Ascending aorta (tissue), 2 donors: ENCODE measurements around the gene ZNF587. TPM values are rescaled to one million over a fixed set of nuclear protein-coding genes. Genes with fewer than 3 reads are reported as not detected.
"Not testable (repeated sequence)": the region's sequence is repeated elsewhere in the genome, so short reads cannot be mapped to it uniquely, and the experiment has no call there.

ENCODE experiments used
- DNase-seq, 2 donors: peaks; one replicate each; pipeline ENCODE4 v3.0.0-alpha.2; 2019; ENCODE audit warnings: low spot score in 2 of 2
- H3K27ac ChIP-seq, 2 donors: fragments of 200-600 bp; sonication (generic); one replicate each; pipeline ENCODE4 v1.5.1; 2016 to 2017; ENCODE audit warnings: mild to moderate bottlenecking in 1 of 2
- H3K27me3 ChIP-seq: fragments of 200-600 bp; sonication (generic); one replicate; pipeline ENCODE4 v1.5.1; 2017
- H3K36me3 ChIP-seq, 2 donors: fragments of 200-600 bp; sonication (generic); one replicate each; pipeline ENCODE4 v1.5.1; 2016
- H3K4me1 ChIP-seq, 2 donors: fragments of 200-600 bp; sonication (generic); one replicate each; pipeline ENCODE4 v1.5.1; 2016 to 2017; ENCODE audit warnings: mild to moderate bottlenecking in 1 of 2
- H3K4me3 ChIP-seq, 2 donors: fragments of 200-600 bp; sonication (generic); one replicate each; pipeline ENCODE4 v1.5.1; 2016 to 2017; ENCODE audit warnings: mild to moderate bottlenecking in 1 of 2
- H3K9me3 ChIP-seq, 2 donors: fragments of 200-600 bp; sonication (generic); one replicate each; pipeline ENCODE4 v1.5.1; 2016
- intact Hi-C: fragments of 100-400 bp; cut with DNase I; formaldehyde crosslinking; loops from one replicate; pipeline ENCODE4 v1.15.1; 2023
- total RNA-seq: library from RNA; depleted of rRNA; stranded (reverse); fragments of >200 nt; gene quantifications from one replicate; pipeline ENCODE4 v1.1.0, GENCODE V29; 2016
- TF ChIP-seq, protein P1 (sequence below), 3 experiments: fragments of 200-600 bp in 2 of 3; fragments of 450-650 bp in 1 of 3; sonication (generic) in 2 of 3; IDR thresholded peaks; one replicate each; pipeline ENCODE4 v1.5.1; 2016 to 2019; ENCODE audit warnings: antibody characterized with exemption in 3 of 3, mild to moderate bottlenecking in 1 of 3, moderate library complexity in 1 of 3

Gene ZNF587
- total RNA-seq, 1 donor from 2014 or later: 12.9 TPM

DNA sequence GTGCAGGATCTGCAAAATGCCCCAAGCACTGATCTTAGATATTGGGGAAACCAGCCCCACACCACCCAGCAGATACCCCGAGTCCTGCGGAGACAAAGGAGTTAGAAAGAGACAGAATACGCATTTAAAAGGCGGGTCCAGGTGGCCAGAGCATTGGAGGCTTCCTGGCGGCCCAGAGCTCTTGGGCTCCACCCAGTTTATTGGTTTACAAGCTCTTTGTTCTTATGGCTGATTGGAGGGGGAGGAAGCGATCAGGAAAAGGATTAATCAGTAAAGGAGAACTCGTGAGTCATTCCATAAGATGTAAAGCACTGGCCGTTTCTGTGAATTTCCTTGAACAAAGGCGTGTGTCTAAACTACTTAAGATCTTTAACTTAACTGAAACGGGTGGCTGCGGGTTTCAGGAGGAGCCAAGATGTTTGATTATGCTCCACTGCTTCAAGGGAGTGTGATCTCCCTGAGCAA lies 926 bp downstream of the ZNF587 start:
- DNase-seq: no peak
- intact Hi-C loops: no loop called here
- Histone ChIP-seq H3K27me3 (no peaks in the 10 kb centered on the region), H3K4me1 (no peaks in the 10 kb centered on the region), H3K4me3 (peak overlapping the region; percentile 63 to 79), H3K27ac (no peak overlapping the region), H3K36me3 (peaks cover 19 to 40% of the 10 kb centered on the region in 2 donors), H3K9me3 (peaks cover 0 to 68% of the 10 kb centered on the region in 2 donors)
- TF ChIP-seq, protein P1, sequence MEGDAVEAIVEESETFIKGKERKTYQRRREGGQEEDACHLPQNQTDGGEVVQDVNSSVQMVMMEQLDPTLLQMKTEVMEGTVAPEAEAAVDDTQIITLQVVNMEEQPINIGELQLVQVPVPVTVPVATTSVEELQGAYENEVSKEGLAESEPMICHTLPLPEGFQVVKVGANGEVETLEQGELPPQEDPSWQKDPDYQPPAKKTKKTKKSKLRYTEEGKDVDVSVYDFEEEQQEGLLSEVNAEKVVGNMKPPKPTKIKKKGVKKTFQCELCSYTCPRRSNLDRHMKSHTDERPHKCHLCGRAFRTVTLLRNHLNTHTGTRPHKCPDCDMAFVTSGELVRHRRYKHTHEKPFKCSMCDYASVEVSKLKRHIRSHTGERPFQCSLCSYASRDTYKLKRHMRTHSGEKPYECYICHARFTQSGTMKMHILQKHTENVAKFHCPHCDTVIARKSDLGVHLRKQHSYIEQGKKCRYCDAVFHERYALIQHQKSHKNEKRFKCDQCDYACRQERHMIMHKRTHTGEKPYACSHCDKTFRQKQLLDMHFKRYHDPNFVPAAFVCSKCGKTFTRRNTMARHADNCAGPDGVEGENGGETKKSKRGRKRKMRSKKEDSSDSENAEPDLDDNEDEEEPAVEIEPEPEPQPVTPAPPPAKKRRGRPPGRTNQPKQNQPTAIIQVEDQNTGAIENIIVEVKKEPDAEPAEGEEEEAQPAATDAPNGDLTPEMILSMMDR (IDR thresholded peaks at IDR 0.05): no peak

DNA sequence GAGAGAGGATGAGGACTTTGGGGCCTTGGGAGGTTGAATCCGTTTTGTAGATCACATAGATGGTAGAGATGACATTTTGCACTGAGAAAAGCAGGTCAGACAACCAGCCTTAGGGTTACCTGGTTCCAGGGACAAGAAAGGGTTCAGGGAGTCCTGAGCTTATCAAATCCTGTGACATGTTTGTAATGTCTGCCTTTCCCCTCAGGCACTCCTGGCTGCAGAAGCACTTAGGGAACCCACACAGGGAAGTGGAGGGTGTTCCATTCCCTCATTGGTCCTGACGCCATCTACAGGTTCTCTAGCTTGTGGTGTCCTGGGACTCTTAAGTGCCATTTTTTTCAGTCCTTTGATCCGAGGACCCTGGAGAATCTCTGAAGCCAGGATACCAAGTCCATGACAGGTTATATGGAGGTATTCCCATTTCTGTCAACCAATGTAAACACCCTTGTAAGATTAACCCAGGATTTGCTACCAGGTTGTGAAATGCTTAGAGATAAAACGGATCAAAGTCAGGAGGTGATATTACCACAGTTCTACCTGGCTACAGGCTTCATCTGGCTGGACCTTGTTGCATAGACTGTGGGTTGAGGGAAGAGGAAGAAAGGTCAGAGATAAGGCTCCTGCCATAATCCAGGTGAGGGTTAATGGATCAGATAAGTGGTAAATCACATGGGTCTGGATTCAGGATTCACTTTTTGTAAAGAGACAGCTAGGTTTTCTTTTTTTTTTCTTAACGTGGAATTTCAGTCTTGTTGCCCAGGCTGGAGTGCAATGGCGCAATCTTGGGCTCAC lies 2.3 kb downstream of the ZNF587 start:
- DNase-seq, H3K4me1 ChIP-seq, H3K27ac ChIP-seq, H3K27me3 ChIP-seq, H3K4me3 ChIP-seq, intact Hi-C loops: not testable (repeated sequence)
- Histone ChIP-seq H3K9me3 (peaks cover 0 to 73% of the 10 kb centered on the region in 2 donors), H3K36me3 (peaks cover 33 to 53% of the 10 kb centered on the region in 2 donors)

DNA sequence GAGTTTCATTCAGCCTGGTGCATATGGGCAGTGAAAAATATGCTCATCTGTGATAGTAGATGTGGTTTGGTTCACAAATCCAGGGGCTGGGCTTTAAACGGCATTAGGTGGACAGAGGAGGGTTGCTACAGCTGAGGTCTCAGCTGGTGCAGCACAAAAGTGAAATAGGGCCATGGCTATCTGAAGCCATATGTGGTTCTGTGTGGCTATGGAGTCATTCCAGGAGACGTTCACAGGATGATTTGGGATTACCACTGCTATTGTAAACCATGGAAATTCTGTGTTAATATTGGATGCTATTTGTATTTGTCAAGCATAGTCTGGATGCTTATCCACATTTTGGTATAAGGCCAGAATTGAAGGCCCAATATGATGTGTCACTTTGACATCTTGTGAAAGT lies 4.5 kb downstream of the ZNF587 start:
- Histone ChIP-seq H3K36me3 (peaks cover 47 to 73% of the 10 kb centered on the region in 2 donors), H3K9me3 (peaks cover 12 to 74% of the 10 kb centered on the region in 2 donors)
- intact Hi-C loops, H3K4me3 ChIP-seq, DNase-seq, H3K27ac ChIP-seq, H3K27me3 ChIP-seq, H3K4me1 ChIP-seq: not testable (repeated sequence)

DNA sequence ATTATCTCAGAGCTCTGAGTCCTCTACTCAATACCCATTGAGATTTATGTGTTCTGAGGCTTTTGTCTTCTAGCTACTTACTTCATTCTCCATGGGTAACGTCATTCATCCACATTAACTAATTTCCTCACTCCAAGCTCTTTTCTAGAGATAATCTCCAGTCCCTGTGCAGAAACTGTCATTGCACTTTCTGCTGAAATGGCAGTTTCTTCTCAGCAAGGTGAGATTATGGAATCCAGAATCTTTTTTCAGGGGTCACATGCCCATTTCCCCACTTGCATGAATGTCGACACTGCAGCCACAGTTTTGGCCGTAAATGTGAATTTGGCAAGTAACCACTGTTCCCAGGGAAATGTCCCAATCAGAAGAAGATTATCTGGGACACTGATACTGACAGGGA lies 12.7 kb downstream of the ZNF587 start:
- H3K9me3 ChIP-seq: peaks cover 79 to 92% of the 10 kb centered on the region in 2 donors
- DNase-seq, intact Hi-C loops, H3K27me3 ChIP-seq, H3K4me1 ChIP-seq, H3K4me3 ChIP-seq, H3K27ac ChIP-seq: not testable (repeated sequence)
- peaks cover 91 to 98% of the 10 kb centered on the region in 2 donors for H3K36me3 ChIP-seq

DNA sequence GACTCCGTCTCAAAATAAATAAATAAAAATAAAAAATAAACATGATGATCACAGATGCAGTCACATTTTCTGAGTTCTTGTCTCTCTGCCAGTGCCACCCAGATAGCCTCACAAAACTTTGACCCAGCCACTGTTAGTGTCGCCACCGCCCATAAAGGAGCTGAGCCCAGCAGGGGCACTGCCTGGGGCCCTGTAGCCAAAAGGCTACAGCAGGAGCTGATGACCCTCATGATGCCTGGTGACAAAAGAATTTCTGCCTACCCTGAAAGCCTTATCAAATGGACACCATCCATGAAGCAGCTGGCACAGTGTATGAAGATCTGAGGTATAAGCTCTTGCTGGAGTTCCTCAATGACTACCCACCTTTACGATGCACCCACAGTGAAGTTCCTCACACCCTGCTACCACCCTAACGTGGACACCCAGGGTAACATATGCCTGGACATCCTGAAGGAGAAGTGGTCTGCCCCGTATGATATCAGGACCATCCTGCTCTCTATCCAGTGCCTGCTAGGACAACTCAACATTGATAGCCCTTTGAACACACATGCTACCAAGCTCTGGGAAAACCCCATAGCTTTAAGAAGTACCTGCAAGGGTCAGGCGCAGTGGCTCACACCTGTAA lies 18.3 kb downstream of the ZNF587 start:
- intact Hi-C loops: no loop called here
- H3K4me1 ChIP-seq: no peaks in the 10 kb centered on the region
- peaks cover 91 to 99% of the 10 kb centered on the region in 2 donors for H3K9me3 ChIP-seq
- peaks cover 52 to 56% of the 10 kb centered on the region in 2 donors for H3K36me3 ChIP-seq
- TF ChIP-seq, protein P1 (IDR thresholded peaks at IDR 0.05): no peak
- no peak overlapping the region for H3K27ac ChIP-seq
- H3K4me3 ChIP-seq: no peak overlapping the region
- no peak for DNase-seq
- H3K27me3 ChIP-seq: no peaks in the 10 kb centered on the region

DNA sequence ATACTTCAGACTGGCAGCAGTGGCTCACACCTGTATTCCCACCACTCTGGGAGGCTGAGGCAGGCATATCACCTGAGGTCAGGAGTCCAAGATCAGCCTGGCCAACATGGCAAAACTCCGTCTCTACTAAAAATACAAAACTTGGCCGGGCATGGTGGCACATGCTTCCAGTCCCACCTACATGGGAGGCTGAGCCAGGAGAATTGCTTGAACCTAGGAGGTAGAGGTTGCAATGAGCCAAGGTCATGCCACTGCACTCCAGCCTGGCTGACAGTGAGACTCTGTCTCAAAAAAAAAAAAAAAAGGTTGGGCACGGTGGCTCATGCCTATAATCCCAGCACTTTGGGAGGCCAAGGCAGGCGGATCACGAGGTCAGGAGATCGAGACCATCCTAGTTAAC lies 20.0 kb downstream of the ZNF587 start:
- DNase-seq, H3K4me1 ChIP-seq, H3K27me3 ChIP-seq, H3K4me3 ChIP-seq, H3K27ac ChIP-seq, intact Hi-C loops: not testable (repeated sequence)
- Histone ChIP-seq H3K9me3 (peaks cover 94 to 100% of the 10 kb centered on the region in 2 donors), H3K36me3 (peaks cover 37 to 42% of the 10 kb centered on the region in 2 donors)

DNA sequence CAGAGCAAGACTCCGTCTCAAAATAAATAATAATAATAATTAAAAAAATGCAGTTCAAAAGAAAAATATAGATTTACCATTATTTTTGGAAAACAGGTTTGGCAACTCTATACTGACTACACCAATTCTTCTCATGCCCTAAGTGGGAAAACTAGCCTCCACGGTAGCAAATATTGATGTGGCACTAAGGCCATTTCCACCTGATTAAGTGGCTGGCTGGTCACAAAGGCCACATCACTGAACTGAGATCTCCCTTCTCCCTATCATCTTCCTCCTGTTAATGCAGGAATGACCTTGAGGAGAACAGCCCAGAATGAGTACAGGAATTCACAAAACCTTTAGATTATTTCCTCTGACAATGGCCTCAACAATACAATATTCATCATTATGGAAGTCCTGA lies 20.6 kb downstream of the ZNF587 start:
- Histone ChIP-seq H3K27me3 (no peaks in the 10 kb centered on the region), H3K4me3 (no peak overlapping the region), H3K4me1 (no peaks in the 10 kb centered on the region), H3K27ac (no peak overlapping the region), H3K9me3 (peaks cover 88 to 97% of the 10 kb centered on the region in 2 donors), H3K36me3 (peaks cover 32 to 36% of the 10 kb centered on the region in 2 donors)
- intact Hi-C loops: no loop called here
- TF ChIP-seq, protein P1 (IDR thresholded peaks at IDR 0.05): no peak
- DNase-seq: no peak
